Measurements from ENCODE around the gene LEFTY1.
A peak's percentile ranks its signal among the peaks of the same experiment; 100 is the strongest.

Gene LEFTY1

DNA sequence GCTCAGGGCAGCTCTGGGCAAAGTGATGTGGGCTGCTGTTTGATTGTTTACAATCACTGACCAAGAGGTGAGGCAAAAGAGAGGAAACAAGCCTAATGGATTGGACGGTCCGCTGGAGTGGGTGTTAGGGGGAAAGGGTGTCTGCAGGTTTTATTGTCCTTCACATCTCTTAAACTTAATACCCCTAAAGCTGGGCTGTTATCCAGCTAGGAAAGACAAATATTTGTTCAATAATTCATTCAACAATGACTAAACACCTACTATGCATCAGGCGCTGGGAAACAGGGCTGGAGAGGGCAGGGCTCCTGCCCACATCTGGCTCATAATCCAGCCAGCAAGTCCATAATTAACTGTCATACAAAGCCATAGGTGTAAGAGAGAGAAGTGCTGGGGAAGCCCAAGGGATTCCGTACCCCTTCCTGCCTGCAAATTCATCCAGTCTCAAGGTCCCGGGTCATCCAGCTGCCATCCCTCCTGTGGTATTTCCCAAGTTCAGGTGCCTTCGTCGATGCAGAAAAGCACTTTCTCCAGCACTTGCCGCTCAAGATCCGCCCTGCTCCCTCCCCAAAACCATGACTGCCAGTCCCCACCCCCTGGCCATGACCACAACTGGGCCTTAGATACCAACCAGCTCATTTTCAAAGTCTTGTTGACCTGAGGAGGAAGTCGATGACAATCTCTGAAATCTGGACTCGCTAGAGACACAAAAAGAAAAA, 17.4 kb downstream of the LEFTY1 start:
- peak; percentile 22 for DNase-seq (ENCODE audit: low read depth)

GRCh38 chr1:225870911-225871310, 18.0 kb downstream of the LEFTY1 start:
- no peak for DNase-seq (ENCODE audit: low read depth)

DNA sequence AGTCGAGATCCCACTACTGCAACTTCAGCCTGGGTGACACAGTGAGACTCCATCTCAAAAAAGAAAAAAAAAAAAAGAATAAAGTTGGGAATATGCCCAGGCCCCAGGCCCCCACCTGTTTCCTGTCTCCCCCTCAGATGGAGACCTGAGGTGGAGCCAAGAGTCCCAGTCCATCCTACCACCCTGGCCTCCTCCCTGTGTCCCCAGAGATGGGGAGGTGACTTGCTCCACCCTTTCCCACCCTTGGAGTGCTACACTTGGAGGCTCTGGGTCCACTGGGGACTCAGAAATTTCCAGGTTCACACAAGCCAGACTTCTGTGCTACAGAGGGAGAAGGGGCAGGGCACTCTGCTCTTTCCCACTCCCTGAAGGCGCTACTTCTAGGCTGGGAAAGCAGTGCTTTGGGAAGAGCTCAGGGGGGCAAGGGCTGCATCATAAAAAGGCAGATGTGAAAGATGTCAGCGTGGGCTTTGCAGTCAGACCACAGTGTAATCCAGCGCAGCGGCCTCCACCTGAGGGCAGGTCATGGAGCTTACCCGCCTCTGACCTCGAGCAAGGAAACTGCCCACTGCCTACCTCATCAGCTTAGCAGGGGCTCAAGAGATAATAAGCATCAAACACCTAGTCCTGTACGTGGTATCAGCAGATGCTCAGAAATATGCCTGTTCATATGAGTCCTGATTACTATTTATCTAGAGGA, 20.2 kb downstream of the LEFTY1 start:
- DNase-seq (ENCODE audit: low read depth): no peak

DNA sequence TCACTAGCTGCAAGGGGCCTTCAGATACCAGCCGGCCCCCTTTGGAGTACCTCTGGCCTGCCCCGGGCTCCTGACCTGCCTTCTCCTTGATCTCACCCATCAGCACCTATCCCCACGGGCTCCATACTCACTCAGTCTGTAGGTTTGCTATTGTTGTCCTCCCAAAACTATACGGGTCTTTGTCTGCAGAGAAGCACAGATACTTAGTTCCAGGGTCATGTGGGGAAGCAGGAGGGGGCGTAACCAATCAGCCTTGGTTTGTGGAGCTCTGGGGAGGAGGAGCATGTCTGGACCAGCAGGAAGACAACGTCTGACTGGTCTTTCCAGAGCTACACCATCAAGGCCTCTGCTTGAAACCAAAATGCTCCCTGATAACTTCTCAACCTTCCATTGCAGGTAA, 22.0 kb downstream of the LEFTY1 start:
- DNase-seq (ENCODE audit: low read depth): no peak

DNA sequence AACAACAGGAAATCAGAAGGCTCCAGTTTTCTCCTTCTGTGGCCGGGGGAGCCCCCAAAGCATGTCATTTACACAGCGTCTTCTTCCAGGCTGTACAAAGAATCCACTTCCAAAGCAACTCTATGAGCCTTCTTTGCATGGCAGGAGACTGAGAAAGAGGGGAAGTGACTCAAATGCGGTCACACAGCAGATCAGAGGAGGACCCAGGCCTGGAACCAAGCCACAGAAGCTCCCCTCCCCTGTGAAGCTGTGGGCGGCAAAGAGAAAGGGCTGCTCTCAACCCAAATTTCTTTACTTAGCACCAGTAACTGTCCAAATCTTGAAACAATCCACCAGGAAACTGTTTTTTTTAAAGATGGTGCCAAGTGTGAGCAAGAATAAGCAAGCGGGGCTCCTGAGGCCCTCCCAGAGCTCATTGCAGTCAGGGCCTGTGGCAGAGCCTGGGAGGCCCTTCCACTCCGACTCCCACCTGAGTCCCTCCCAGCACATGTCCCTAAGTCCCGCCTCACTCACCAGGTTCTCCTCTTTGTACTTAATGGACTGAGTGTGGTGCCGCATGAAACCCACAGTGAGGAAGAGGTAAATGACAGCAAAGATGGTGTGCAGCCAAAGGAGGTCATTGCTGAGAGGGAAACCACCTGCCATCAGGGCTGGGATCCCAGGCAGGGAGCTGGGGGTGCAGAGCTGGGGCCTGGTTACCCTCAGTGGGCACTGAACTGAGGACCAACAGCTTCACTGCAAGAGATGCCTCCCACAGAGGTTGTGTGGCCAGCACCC, 22.7 kb downstream of the LEFTY1 start:
- peak; percentile 85 for DNase-seq (ENCODE audit: low read depth)

GRCh38 chr1:225865514-225865913, 23.4 kb downstream of the LEFTY1 start:
- no peak for DNase-seq (ENCODE audit: low read depth)

DNA sequence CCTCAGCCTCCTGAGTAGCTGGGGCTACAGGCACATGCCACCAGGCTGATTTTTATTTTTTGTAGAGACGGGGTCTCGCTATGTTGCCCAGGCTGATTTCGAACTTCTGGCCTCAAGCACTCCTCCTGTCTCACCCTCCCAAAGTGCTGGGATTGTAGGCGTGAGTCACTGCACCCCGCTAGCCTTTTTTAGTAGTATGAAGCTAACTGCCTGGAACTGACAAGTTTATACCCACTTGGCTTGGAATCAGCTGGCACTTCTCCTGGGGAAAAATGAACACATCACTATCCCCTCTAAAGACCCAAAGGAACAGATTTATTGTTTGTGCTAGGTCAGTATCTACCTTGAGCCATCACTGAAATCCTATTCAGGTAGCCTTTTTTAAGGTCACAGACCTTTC, 25.8 kb downstream of the LEFTY1 start:
- DNase-seq (ENCODE audit: low read depth): no peak

DNA sequence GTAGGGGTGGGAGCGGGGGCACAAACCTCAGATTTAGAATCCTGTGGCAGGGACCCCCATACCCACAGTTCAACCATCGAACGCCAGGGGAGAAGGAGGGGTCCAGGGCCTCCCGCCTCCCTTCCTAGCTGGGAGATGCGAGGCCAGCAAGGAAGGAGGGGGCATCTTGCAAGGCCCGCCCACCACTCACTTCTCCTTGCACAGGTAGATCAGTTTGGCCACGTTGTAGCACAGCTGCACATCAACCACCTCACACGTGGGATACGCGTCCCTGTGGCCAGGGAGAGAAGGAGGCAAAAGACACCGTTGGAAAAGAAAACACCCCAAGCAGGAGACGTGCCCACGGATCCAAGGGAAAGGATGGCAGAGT, 26.4 kb downstream of the LEFTY1 start:
- DNase-seq (ENCODE audit: low read depth): no peak

DNA sequence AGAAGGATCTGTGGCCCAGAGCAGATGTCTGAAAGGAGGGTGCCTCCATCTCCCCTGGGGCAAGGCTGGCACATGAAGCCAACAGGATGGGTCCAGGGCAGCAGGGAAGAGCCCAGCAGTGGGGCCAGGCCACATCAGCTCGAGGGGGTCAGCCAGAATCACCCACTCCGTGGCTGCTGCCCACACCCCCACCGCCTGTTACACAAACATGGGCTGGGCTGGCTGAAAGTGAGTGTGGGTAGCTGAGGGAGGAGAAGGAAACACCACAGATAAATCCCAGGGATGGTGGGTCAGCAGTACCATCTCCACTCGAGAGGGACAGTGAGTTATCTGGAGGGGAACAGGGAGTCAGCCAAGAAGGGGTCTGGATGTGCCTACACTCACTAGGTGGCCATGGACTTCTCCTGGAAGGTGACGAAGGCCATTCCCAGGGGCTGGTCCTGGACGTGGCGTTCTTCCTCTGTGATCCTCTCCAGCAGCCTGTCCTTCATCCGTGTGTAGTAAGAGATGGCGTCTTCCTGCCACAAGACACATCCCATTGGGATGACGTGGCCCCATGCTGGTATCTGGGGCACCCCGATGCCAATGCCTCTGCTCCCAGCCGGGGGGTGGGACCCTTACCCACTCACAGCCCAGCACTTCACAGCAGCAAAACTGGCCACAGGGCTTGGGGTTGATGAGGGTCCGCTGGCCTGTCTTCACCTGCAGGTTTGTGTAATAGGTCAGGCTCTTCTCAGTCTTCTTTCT, 26.9 kb downstream of the LEFTY1 start:
- DNase-seq (ENCODE audit: low read depth): no peak

GRCh38 chr1:225860876-225861441, 28.0 kb downstream of the LEFTY1 start:
- no peak for DNase-seq (ENCODE audit: low read depth)

DNA sequence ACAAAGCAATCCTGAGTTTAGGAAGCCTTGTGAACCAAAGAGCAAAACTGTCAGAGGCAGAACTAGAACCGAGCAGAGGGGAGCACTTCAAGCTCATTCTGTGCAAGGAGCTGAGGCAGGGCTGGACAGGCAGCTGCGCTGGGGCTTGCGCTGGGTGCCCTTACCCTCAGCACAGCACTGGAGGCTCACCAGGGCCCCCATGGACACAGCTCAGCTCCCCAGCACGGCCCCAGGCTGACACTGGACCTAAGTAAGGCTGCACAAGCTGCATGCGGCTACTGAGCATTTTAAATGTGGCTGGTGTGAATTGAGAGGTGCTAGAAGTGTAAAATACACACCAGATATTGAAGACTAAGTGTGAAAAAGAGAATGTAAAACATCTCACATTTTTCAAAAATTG, 28.8 kb downstream of the LEFTY1 start:
- DNase-seq (ENCODE audit: low read depth): no peak

- DNase-seq (ENCODE audit: low read depth): no peak
Measured at GRCh38 chr1:225859151-225859550, 29.8 kb downstream of the LEFTY1 start.

- DNase-seq (ENCODE audit: low read depth): no peak
Measured at GRCh38 chr1:225857256-225857655, 31.7 kb downstream of the LEFTY1 start.

GRCh38 chr1:225855503-225856300, 33.2 kb downstream of the LEFTY1 start:
- DNase-seq (ENCODE audit: low read depth): no peak

DNA sequence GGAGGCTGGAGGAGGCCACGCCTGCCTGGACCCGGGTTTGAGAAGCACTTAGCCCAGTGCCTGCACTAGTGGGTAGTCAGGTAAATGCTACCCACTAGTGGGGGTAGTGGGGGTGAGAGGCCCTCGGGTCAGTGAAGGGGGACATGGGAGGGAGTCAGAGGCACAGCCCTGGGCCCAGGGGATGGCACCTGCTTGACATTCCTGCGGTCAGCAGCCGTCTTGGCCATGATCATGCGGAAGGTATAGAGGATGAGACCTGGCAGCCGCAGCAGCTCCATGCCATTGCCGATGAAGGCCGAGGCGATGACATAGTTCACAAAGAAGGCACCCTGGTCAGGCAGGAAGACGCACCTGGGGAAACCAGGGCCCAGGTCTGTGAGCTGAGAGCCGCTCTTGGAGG, 35.5 kb downstream of the LEFTY1 start:
- no peak for DNase-seq (ENCODE audit: low read depth)

DNA sequence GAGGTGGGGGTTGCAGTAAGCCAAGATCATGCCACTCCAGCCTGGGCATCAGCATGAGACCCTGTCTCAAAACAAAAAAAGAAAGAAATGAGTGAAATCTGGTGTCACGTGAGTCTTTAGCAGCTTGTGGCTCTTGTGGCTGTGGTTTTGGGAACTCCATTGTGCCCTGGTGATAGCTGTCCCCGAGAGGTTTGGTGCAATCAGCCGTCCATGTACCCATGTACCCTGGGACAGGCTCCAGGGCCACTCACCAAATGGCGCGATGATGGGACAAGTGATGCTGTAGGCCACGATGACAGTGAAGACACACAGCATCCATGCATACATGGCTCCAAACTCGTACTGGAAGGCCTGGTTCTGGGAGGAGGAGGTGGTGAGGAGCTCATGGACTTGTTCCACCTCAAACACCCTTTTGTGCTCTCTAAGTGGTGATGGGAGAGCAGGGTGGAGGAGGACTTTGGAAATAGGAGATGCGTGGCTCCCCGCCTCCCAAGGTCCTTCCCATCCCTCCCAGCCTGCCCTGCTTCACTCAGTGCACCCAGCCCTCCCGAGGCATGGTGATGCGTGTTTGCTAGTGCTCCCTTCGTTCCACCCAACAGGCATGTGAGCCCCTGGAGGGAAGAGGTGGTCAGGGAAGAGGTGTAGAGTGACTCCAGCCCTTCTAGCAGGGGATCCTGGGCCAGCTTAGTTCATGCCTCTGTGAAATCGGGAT, 36.4 kb downstream of the LEFTY1 start:
- no peak for DNase-seq (ENCODE audit: low read depth)

- no peak for DNase-seq (ENCODE audit: low read depth)
Measured at GRCh38 chr1:225851805-225852204, 37.1 kb downstream of the LEFTY1 start.

GRCh38 chr1:225850370-225850769, 38.6 kb downstream of the LEFTY1 start:
- no peak for DNase-seq (ENCODE audit: low read depth)

GRCh38 chr1:225849925-225850324, 39.0 kb downstream of the LEFTY1 start:
- no peak for DNase-seq (ENCODE audit: low read depth)
